ENCODE measurements around the gene AKNA. TPM values are rescaled to one million over a fixed set of nuclear protein-coding genes. Genes with fewer than 3 reads are reported as not detected.
A peak's percentile ranks its signal among the peaks of the same experiment; 100 is the strongest.

The AKNA gene
- total RNA-seq, 3 donors from 2014 or later: 20.1 to 52.0 (median 35.7) TPM

DNA sequence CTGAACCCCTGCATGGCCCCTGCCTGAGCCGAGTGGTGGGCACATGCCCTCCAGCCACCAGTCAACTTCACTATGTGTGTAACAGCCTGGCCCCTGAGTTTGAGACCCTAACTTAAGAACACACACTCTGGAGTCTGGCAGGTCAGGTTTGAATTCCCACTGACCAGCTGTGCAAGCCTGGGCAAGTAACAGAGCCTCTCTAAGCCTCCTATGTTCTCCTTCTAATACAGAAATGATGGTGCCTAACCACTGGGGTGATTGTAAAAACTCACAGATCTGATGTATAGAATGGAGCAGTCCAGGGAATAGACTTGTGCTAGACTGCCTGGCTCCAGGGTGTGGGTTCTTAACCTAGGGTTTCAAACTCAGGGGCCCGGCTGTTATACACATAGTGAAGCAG, 16.7 kb upstream of the AKNA start:
- Histone ChIP-seq H3K36me3 (no peaks in the 10 kb centered on the region), H3K4me1 (no peaks in the 10 kb centered on the region), H3K27ac (no peak overlapping the region), H3K27me3 (no peaks in the 10 kb centered on the region), H3K4me3 (no peak overlapping the region), H3K9me3 (no peaks in the 10 kb centered on the region)
- no peak for TF ChIP-seq POLR2A (IDR thresholded peaks at IDR 0.05)
- TF ChIP-seq POLR2AphosphoS5 (IDR thresholded peaks at IDR 0.05): no peak
- TF ChIP-seq, protein P1, sequence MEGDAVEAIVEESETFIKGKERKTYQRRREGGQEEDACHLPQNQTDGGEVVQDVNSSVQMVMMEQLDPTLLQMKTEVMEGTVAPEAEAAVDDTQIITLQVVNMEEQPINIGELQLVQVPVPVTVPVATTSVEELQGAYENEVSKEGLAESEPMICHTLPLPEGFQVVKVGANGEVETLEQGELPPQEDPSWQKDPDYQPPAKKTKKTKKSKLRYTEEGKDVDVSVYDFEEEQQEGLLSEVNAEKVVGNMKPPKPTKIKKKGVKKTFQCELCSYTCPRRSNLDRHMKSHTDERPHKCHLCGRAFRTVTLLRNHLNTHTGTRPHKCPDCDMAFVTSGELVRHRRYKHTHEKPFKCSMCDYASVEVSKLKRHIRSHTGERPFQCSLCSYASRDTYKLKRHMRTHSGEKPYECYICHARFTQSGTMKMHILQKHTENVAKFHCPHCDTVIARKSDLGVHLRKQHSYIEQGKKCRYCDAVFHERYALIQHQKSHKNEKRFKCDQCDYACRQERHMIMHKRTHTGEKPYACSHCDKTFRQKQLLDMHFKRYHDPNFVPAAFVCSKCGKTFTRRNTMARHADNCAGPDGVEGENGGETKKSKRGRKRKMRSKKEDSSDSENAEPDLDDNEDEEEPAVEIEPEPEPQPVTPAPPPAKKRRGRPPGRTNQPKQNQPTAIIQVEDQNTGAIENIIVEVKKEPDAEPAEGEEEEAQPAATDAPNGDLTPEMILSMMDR (IDR thresholded peaks at IDR 0.05): no peak
- intact Hi-C loops (cut with DNase I; ENCODE audit: low total_unique reads): loop anchor here (2.0 kb wide), 1 partner anchor 62 kb away; no protein-coding TSS in a partner anchor
- DNase-seq (ENCODE audit: low spot score in 2 of 2): no peak

- no peak overlapping the region for H3K27ac ChIP-seq
- H3K4me3 ChIP-seq: no peak overlapping the region
- intact Hi-C loops (cut with DNase I; ENCODE audit: low total_unique reads): no loop called here
- H3K27me3 ChIP-seq: no peaks in the 10 kb centered on the region
- no peak for DNase-seq (ENCODE audit: low spot score in 2 of 2)
- no peaks in the 10 kb centered on the region for H3K9me3 ChIP-seq
- TF ChIP-seq, protein P1 (IDR thresholded peaks at IDR 0.05): no peak
- TF ChIP-seq POLR2AphosphoS5 (IDR thresholded peaks at IDR 0.05) (no peak), POLR2A (IDR thresholded peaks at IDR 0.05) (no peak)
- H3K4me1 ChIP-seq: peaks cover 0 to 2% of the 10 kb centered on the region in 2 donors
- no peaks in the 10 kb centered on the region for H3K36me3 ChIP-seq
These were observed 15.5 kb upstream of the AKNA start for GRCh38 chr9:114403153-114403756.

- Histone ChIP-seq H3K9me3 (no peaks in the 10 kb centered on the region), H3K27me3 (no peaks in the 10 kb centered on the region), H3K36me3 (no peaks in the 10 kb centered on the region), H3K27ac (peak overlapping the region; percentile 48 to 77), H3K4me1 (peaks cover 2 to 6% of the 10 kb centered on the region in 2 donors), H3K4me3 (no peak overlapping the region)
- DNase-seq (ENCODE audit: low spot score in 2 of 2): no peak
- intact Hi-C loops (cut with DNase I; ENCODE audit: low total_unique reads): no loop called here
- TF ChIP-seq POLR2AphosphoS5 (IDR thresholded peaks at IDR 0.05) (no peak), POLR2A (IDR thresholded peaks at IDR 0.05) (no peak)
- TF ChIP-seq, protein P1 (IDR thresholded peaks at IDR 0.05): no peak
These were observed 13.6 kb upstream of the AKNA start for GRCh38 chr9:114401344-114401743.

- Histone ChIP-seq H3K36me3 (no peaks in the 10 kb centered on the region), H3K27me3 (no peaks in the 10 kb centered on the region), H3K9me3 (no peaks in the 10 kb centered on the region), H3K4me3 (no peak overlapping the region), H3K27ac (peak overlapping the region; percentile 77 to 93), H3K4me1 (peaks cover 2 to 10% of the 10 kb centered on the region in 2 donors)
- intact Hi-C loops (cut with DNase I; ENCODE audit: low total_unique reads): no loop called here
- TF ChIP-seq, protein P1 (IDR thresholded peaks at IDR 0.05): no peak
- TF ChIP-seq POLR2A (IDR thresholded peaks at IDR 0.05) (no peak), POLR2AphosphoS5 (IDR thresholded peaks at IDR 0.05) (no peak)
- no peak for DNase-seq (ENCODE audit: low spot score in 2 of 2)
These were observed 13.0 kb upstream of the AKNA start for GRCh38 chr9:114400772-114401171.

GRCh38 chr9:114400219-114400618, 12.4 kb upstream of the AKNA start:
- Histone ChIP-seq H3K36me3 (no peaks in the 10 kb centered on the region), H3K27ac (peak overlapping the region; percentile 77 to 93), H3K27me3 (no peaks in the 10 kb centered on the region), H3K9me3 (no peaks in the 10 kb centered on the region), H3K4me3 (no peak overlapping the region), H3K4me1 (peaks cover 2 to 12% of the 10 kb centered on the region in 2 donors)
- DNase-seq (ENCODE audit: low spot score in 2 of 2): no peak
- intact Hi-C loops (cut with DNase I; ENCODE audit: low total_unique reads): no loop called here
- TF ChIP-seq POLR2AphosphoS5 (IDR thresholded peaks at IDR 0.05): no peak
- TF ChIP-seq, protein P1 (IDR thresholded peaks at IDR 0.05): no peak
- no peak for TF ChIP-seq POLR2A (IDR thresholded peaks at IDR 0.05)
